HG03378 (cell line): Measurements from ENCODE around the gene UBL4A.
A peak's percentile ranks its signal among the peaks of the same experiment; 100 is the strongest.
"Not testable (repeated sequence)": the region's sequence is repeated elsewhere in the genome, so short reads cannot be mapped to it uniquely, and the experiment has no call there.

ENCODE experiments used
- ATAC-seq: cut with Tn5 transposase; IDR thresholded peaks from one replicate; pipeline ENCODE4 v1.9.1; 2021; ENCODE audit warnings: mild to moderate bottlenecking, moderate library complexity; ENCODE audit not compliant: unreplicated experiment

UBL4A gene

GRCh38 chrX:154509455-154509854, 23.0 kb upstream of the UBL4A start:
- no peak for ATAC-seq

GRCh38 chrX:154508384-154508745, 21.9 kb upstream of the UBL4A start:
- no peak for ATAC-seq

- ATAC-seq, result no peak
Measured at GRCh38 chrX:154507673-154508383, 21.4 kb upstream of the UBL4A start.

- ATAC-seq, result no peak
Measured at GRCh38 chrX:154506483-154507332, 20.3 kb upstream of the UBL4A start.

- no peak for ATAC-seq
Measured at GRCh38 chrX:154505734-154506133, 19.3 kb upstream of the UBL4A start.

- no peak for ATAC-seq
Measured at GRCh38 chrX:154502989-154503388, 16.6 kb upstream of the UBL4A start.

- no peak for ATAC-seq
Measured at GRCh38 chrX:154502098-154502497, 15.7 kb upstream of the UBL4A start.

GRCh38 chrX:154501423-154501822, 15.0 kb upstream of the UBL4A start:
- not testable (repeated sequence) for ATAC-seq

- not testable (repeated sequence) for ATAC-seq
Measured at GRCh38 chrX:154496591-154497137, 10.2 kb upstream of the UBL4A start.

- no peak for ATAC-seq
Measured at GRCh38 chrX:154495472-154495922, 9.1 kb upstream of the UBL4A start.

GRCh38 chrX:154494715-154495114, 8.3 kb upstream of the UBL4A start:
- ATAC-seq, result no peak

GRCh38 chrX:154490414-154491083, 4.1 kb upstream of the UBL4A start, which contains the start of gene SLC10A3:
TSS of gene SLC10A3 (minus strand) at chrX:154490629. CDS start at chrX:154488940, 1,689 bp downstream.
- ATAC-seq, result peak; percentile 70

GRCh38 chrX:154490021-154490413, 3.6 kb upstream of the UBL4A start:
- ATAC-seq, result no peak

- no peak for ATAC-seq
Measured at GRCh38 chrX:154489182-154489581, 2.8 kb upstream of the UBL4A start.

- no peak for ATAC-seq
Measured at GRCh38 chrX:154488336-154489075, 2.1 kb upstream of the UBL4A start.

- ATAC-seq, result no peak
Measured at GRCh38 chrX:154487518-154488290, 1.3 kb upstream of the UBL4A start.

GRCh38 chrX:154486052-154486395, 391 bp downstream of the UBL4A start:
- ATAC-seq, result no peak

- ATAC-seq, result no peak
Measured at GRCh38 chrX:154485150-154486051, 1.0 kb downstream of the UBL4A start.
